ENCODE data around the gene FREM3. TPM values are rescaled to one million over a fixed set of nuclear protein-coding genes. Genes with fewer than 3 reads are reported as not detected.

FREM3 gene
- total RNA-seq, 1 donor from 2014 or later = not detected

DNA sequence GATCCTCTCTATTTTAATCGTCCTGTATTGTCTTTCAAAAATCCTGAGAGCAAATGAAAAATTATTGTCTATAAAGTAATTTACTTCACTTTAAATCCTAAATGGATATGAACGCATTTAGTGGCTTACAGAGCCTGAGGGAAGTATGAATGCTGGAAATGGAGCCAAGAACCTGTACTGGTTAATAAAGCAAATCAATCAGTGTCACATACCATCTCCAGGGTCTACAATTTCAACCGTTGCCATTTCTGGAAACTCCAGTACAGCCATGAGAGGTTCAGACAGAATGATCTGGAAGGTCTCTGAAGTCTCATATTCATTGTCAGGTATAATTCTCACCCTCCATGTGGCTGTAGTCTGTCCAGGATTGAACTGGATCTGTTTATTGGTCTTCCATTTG is 76.6 kb downstream of the FREM3 start:
- ATAC-seq (ENCODE audit: low read depth) = no peak
- Mint-ChIP-seq H3K36me3 (ENCODE audit: low read depth) (no peaks in the 10 kb centered on the region), H3K27ac (no peak overlapping the region), H3K4me1 (no peaks in the 10 kb centered on the region), H3K9me3 (peaks cover 2% of the 10 kb centered on the region), H3K4me3 (no peak overlapping the region), H3K27me3 (peaks cover 13% of the 10 kb centered on the region)
- no peak for DNase-seq
- TF ChIP-seq, protein P1, sequence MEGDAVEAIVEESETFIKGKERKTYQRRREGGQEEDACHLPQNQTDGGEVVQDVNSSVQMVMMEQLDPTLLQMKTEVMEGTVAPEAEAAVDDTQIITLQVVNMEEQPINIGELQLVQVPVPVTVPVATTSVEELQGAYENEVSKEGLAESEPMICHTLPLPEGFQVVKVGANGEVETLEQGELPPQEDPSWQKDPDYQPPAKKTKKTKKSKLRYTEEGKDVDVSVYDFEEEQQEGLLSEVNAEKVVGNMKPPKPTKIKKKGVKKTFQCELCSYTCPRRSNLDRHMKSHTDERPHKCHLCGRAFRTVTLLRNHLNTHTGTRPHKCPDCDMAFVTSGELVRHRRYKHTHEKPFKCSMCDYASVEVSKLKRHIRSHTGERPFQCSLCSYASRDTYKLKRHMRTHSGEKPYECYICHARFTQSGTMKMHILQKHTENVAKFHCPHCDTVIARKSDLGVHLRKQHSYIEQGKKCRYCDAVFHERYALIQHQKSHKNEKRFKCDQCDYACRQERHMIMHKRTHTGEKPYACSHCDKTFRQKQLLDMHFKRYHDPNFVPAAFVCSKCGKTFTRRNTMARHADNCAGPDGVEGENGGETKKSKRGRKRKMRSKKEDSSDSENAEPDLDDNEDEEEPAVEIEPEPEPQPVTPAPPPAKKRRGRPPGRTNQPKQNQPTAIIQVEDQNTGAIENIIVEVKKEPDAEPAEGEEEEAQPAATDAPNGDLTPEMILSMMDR (IDR thresholded peaks at IDR 0.05) = no peak
- ChIA-PET CTCF (no interaction called here), POLR2A (no interaction called here)
- intact Hi-C loops (cut with micrococcal nuclease) = no loop called here

DNA sequence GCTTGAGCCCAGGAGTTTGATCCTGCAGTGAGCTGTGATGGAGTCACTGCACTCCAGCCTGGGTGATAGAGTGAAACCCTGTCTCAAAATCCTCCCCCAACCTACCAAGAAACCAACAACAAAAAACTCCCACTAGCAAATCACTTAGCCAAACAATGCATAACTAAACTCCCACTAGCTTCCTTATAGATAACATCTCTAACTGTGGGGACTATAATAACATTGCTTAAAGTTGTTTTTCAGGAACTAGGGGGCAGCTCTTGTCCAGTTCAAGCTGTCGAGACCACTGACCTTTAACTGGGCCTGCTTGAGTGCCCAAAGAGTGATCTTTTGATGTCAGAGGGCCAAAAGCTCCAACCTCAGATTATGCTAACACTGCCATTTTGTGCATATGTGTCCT is 81.7 kb downstream of the FREM3 start:
- no peak for DNase-seq
- Mint-ChIP-seq H3K27me3 (peaks cover 15% of the 10 kb centered on the region), H3K27ac (no peak overlapping the region), H3K4me1 (no peaks in the 10 kb centered on the region), H3K9me3 (no peaks in the 10 kb centered on the region), H3K36me3 (ENCODE audit: low read depth) (no peaks in the 10 kb centered on the region), H3K4me3 (no peak overlapping the region)
- CTCF ChIA-PET = no interaction called here
- POLR2A ChIA-PET = no interaction called here
- intact Hi-C loops (cut with micrococcal nuclease) = no loop called here
- TF ChIP-seq, protein P1 (IDR thresholded peaks at IDR 0.05) = no peak
- ATAC-seq (ENCODE audit: low read depth) = no peak

DNA sequence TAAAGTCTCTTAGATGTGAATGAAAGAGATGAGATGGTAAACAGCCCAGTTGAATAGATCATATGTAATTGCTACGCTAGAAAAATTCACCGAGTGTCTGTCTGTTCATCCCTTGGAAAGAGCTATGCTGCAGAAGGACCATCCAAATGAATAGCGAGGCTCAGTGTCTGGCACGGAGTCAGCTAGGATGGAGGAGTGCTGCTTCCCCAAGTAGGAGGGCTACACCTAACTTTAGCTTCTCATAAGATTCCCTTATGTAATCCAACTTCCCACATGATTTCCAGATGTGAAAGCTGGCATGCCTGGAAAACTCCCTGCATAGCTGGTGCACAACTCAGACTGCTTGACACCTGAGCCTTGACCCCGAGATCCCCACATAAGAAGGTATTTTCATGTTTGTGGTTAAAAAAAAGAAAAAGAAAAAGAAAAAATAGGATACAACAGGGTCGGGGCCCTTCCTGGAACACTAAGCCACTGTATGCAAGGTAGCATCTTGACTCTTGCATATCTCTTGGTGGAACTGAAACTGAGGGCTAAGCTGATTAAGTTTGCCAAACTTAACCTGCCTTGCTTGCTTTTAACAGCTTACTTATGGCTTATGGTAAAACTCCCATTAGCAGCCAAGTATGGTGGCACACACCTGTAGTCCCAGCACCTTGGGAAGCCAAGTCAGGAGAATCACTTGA is 82.3 kb downstream of the FREM3 start:
- ATAC-seq (ENCODE audit: low read depth) = no peak
- Mint-ChIP-seq H3K4me3 (no peak overlapping the region), H3K36me3 (ENCODE audit: low read depth) (no peaks in the 10 kb centered on the region), H3K9me3 (no peaks in the 10 kb centered on the region), H3K4me1 (no peaks in the 10 kb centered on the region), H3K27ac (no peak overlapping the region), H3K27me3 (peaks cover 18% of the 10 kb centered on the region)
- intact Hi-C loops (cut with micrococcal nuclease) = no loop called here
- no peak for DNase-seq
- POLR2A ChIA-PET = no interaction called here
- TF ChIP-seq, protein P1 (IDR thresholded peaks at IDR 0.05) = no peak
- CTCF ChIA-PET = no interaction called here

DNA sequence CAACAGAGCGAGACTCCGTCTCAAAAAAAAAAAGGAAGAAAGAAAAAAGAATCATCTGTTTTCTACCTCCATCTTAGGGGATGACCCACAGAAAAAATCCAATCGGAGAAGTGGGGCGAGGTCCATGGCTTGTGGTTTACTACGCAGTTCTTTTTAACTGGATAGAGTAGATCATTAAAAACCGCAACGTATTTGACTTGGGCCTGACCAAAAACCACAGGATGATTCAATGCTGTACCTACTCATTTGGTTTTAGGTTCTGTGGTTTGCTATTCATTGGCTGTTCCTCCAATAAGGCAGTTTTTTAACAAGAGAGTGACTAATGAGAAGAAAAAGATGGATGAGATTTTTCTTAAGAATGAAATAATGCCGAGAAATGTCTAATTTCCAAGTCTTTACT is 83.7 kb downstream of the FREM3 start:
- Mint-ChIP-seq H3K27me3 (peaks cover 22% of the 10 kb centered on the region), H3K4me1 (no peaks in the 10 kb centered on the region), H3K36me3 (ENCODE audit: low read depth) (no peaks in the 10 kb centered on the region), H3K27ac (no peak overlapping the region), H3K9me3 (no peaks in the 10 kb centered on the region), H3K4me3 (no peak overlapping the region)
- POLR2A ChIA-PET = no interaction called here
- intact Hi-C loops (cut with micrococcal nuclease) = no loop called here
- ATAC-seq (ENCODE audit: low read depth) (peak; percentile 34), DNase-seq (no peak)
- TF ChIP-seq, protein P1 (IDR thresholded peaks at IDR 0.05) = no peak
- CTCF ChIA-PET = no interaction called here

DNA sequence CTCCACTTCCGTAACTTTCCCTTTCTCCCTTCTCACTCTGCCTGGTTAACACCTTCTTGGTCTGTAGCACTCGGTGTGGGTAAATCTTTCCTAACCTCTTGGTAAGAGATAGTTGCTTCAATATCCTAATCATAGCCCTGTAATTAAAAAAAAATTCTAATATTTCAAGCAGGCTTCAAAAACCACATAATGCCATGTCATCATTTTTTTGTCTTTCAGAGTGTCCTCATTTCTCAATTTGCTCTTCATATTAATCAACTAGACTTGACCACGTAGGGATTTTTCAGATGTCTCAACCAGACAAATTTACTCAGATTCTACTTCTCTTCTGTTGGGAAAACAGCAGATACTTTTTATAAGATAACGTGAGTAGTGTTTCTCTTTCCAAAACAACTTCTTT is 91.0 kb downstream of the FREM3 start:
- no peak overlapping the region for H3K27ac Mint-ChIP-seq

More for the DNA sequence above, 91.0 kb downstream of the FREM3 start:
- ATAC-seq (ENCODE audit: low read depth) = no peak
- Mint-ChIP-seq H3K9me3 (no peaks in the 10 kb centered on the region), H3K4me1 (no peaks in the 10 kb centered on the region), H3K36me3 (ENCODE audit: low read depth) (no peaks in the 10 kb centered on the region), H3K27me3 (peaks cover 10% of the 10 kb centered on the region), H3K4me3 (no peak overlapping the region)
- POLR2A ChIA-PET = no interaction called here
- no peak for DNase-seq
- CTCF ChIA-PET = no interaction called here
- TF ChIP-seq, protein P1 (IDR thresholded peaks at IDR 0.05) = no peak
- intact Hi-C loops (cut with micrococcal nuclease) = no loop called here
